GM12872 (cell line): ENCODE results near the gene RPS3.

ENCODE experiments used
- CTCF ChIP-seq: IDR thresholded peaks from 3 replicates; pipeline ENCODE4 v1.5.1; 2011; ENCODE audit warnings: low read depth, mild to moderate bottlenecking, low read length, moderate library complexity; ENCODE audit not compliant: insufficient read depth

Gene RPS3

GRCh38 chr11:75445315-75445953 is 46.1 kb downstream of the RPS3 start:
- peak; percentile 94 for TF ChIP-seq CTCF

GRCh38 chr11:75447415-75447814 is 48.1 kb downstream of the RPS3 start:
- no peak for TF ChIP-seq CTCF

GRCh38 chr11:75449271-75449670 is 50.0 kb downstream of the RPS3 start:
- no peak for TF ChIP-seq CTCF

- no peak for TF ChIP-seq CTCF
Measured at GRCh38 chr11:75449776-75450175, 50.5 kb downstream of the RPS3 start.

GRCh38 chr11:75450236-75450635 is 50.9 kb downstream of the RPS3 start:
- no peak for TF ChIP-seq CTCF

- TF ChIP-seq CTCF = peak; percentile 67
Measured at GRCh38 chr11:75450826-75451821, 51.8 kb downstream of the RPS3 start.

- TF ChIP-seq CTCF = no peak
Measured at GRCh38 chr11:75453916-75454655, 54.8 kb downstream of the RPS3 start.
